ENCODE results near the gene CTDSPL. TPM values are rescaled to one million over a fixed set of nuclear protein-coding genes. Genes with fewer than 3 reads are reported as not detected.

CTDSPL gene
- polyA plus RNA-seq, 3 donors from 2014 or later: 0.87 TPM; not detected in 2

DNA sequence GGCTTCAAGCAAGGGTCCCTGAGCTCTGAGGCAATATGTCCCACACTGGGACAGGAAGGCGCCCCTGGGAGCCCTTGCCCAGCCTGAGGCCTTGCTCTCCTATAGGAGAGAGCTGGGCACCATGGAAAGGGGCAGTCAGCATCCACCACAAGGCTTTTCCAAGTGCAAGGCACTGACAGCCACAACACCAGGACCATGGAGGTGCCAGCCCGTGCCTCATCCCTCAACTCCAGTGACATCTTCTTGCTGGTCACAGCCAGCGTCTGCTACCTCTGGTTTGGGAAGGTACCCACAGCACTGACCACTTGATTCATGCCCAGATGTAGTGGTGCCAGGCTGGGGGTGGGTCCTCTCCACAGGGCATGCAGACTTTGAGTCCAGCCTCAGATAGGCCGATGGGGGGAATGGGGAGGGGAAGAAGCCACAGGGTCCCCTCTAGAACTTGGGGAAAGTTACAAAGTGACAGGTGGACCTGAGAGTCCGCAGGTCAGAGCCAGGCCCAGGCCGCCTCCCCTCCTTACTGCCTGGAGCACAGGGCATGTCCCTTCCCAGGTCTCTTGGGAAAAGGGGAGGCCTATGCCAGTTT is 140.7 kb downstream of the CTDSPL start:
- Mint-ChIP-seq H3K27me3 (ENCODE audit: low read depth in 3 of 3) (peaks cover 0 to 4% (median 1%) of the 10 kb centered on the region in 3 donors), H3K36me3 (peaks cover 0 to 9% (median 0%) of the 10 kb centered on the region in 3 donors), H3K4me1 (peaks cover 21 to 29% of the 10 kb centered on the region in 2 donors), H3K27ac (no peak overlapping the region), H3K9me3 (no peaks in the 10 kb centered on the region), H3K4me3 (no peak overlapping the region)
- DNase-seq: no peak

GRCh38 chr3:38002940-38003339 is 141.3 kb downstream of the CTDSPL start:
- H3K27ac Mint-ChIP-seq: no peak overlapping the region
- H3K27me3 Mint-ChIP-seq (ENCODE audit: low read depth in 3 of 3): peaks cover 0 to 4% (median 1%) of the 10 kb centered on the region in 3 donors
- DNase-seq: no peak
- no peak overlapping the region for H3K4me3 Mint-ChIP-seq
- H3K4me1 Mint-ChIP-seq: peaks cover 21 to 27% of the 10 kb centered on the region in 2 donors
- H3K9me3 Mint-ChIP-seq: no peaks in the 10 kb centered on the region
- peaks cover 0 to 9% (median 0%) of the 10 kb centered on the region in 3 donors for H3K36me3 Mint-ChIP-seq

- Mint-ChIP-seq H3K4me3 (no peak overlapping the region), H3K27me3 (ENCODE audit: low read depth in 3 of 3) (peaks cover 0 to 4% (median 1%) of the 10 kb centered on the region in 3 donors), H3K27ac (peak overlapping the region in 3 of 6 donors; percentile 56 to 80 (median 60)), H3K4me1 (peaks cover 19 to 22% of the 10 kb centered on the region in 2 donors), H3K9me3 (no peaks in the 10 kb centered on the region), H3K36me3 (peaks cover 0 to 9% (median 0%) of the 10 kb centered on the region in 3 donors)
- DNase-seq: peak; percentile 33 to 51 (median 35)
Observed at GRCh38 chr3:38003371-38003816, 141.7 kb downstream of the CTDSPL start.

DNA sequence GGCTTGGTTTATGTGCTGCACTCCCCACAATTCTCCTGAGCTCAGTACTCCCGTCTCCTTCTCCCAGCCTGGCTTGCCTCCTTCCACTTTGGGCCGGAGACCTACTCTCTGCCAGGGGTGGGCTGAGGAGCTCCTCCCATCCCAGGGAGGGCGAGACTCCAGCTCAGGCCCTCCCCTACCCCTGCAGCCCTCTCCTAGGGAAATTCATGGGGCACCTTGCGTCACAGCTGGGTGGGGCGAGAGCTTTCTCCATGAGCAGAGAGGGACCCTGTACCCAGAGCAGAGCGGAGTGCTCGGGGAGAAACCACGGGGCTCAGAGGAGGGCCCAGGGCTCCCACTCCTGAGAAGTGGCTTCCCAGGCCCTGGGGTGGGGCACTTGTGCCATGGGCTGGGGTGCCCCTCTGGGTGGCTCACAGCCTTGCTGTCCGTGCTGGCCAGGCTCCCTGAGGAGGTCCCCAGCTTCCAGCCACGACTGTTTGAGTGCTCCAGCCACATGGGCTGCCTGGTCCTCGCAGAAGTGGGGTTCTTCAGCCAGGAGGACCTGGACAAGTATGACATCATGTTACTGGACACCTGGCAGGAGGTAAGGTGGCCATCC is 142.2 kb downstream of the CTDSPL start:
- H3K4me3 Mint-ChIP-seq: no peak overlapping the region
- DNase-seq: no peak
- peaks cover 0 to 9% (median 0%) of the 10 kb centered on the region in 3 donors for H3K36me3 Mint-ChIP-seq
- no peaks in the 10 kb centered on the region for H3K9me3 Mint-ChIP-seq
- peaks cover 14 to 18% of the 10 kb centered on the region in 2 donors for H3K4me1 Mint-ChIP-seq
- peak overlapping the region in 3 of 6 donors; percentile 67 to 79 (median 69) for H3K27ac Mint-ChIP-seq
- peaks cover 0 to 4% (median 1%) of the 10 kb centered on the region in 3 donors for H3K27me3 Mint-ChIP-seq (ENCODE audit: low read depth in 3 of 3)

DNA sequence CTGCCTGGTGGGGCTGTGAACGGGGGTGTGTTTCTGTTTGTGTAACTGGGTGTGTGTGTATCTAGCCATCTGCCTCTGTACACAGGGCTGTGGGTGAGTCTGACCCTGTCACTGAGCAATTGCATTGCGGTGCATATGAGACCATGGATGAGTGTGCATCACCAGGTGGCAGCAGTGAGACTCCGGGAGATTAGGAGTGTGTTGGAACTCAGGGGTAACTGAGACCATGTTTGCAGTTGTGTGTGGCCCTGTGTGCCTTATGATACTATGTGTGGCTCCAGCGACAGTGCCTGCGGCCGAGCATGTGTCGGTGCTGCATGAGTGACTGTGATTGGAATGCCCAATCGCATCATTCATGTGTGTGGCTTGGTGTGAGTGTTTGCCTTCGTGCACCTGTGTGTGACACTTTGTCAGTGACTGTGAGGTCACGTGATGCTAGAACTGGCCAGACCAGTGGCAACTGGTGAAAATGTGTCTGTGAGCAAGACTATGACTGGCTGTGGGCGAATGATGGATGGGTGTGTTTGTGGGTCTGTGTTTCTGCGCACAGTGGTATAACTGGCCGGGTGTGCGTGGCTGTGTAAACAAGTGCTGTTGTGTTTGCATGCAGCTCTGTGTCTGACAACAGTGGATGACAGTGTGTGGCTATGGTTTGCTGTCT is 142.9 kb downstream of the CTDSPL start:
- Mint-ChIP-seq H3K4me1 (peaks cover 8 to 13% of the 10 kb centered on the region in 2 donors), H3K27ac (peak overlapping the region; percentile 26 to 79 (median 62)), H3K36me3 (peaks cover 0 to 9% (median 0%) of the 10 kb centered on the region in 3 donors), H3K4me3 (no peak overlapping the region), H3K9me3 (no peaks in the 10 kb centered on the region), H3K27me3 (ENCODE audit: low read depth in 3 of 3) (peaks cover 0 to 3% (median 1%) of the 10 kb centered on the region in 3 donors)
- peak; percentile 25 to 48 (median 32) for DNase-seq

- no peak for DNase-seq
- H3K36me3 Mint-ChIP-seq: peaks cover 0 to 9% (median 0%) of the 10 kb centered on the region in 3 donors
- peak overlapping the region in 5 of 6 donors; percentile 1 to 67 (median 31) for H3K27ac Mint-ChIP-seq
- no peaks in the 10 kb centered on the region for H3K9me3 Mint-ChIP-seq
- H3K4me1 Mint-ChIP-seq: peaks cover 8 to 12% of the 10 kb centered on the region in 2 donors
- no peak overlapping the region for H3K4me3 Mint-ChIP-seq
- peaks cover 0 to 1% (median 0%) of the 10 kb centered on the region in 3 donors for H3K27me3 Mint-ChIP-seq (ENCODE audit: low read depth in 3 of 3)
Observed at GRCh38 chr3:38005076-38006020, 143.7 kb downstream of the CTDSPL start.

DNA sequence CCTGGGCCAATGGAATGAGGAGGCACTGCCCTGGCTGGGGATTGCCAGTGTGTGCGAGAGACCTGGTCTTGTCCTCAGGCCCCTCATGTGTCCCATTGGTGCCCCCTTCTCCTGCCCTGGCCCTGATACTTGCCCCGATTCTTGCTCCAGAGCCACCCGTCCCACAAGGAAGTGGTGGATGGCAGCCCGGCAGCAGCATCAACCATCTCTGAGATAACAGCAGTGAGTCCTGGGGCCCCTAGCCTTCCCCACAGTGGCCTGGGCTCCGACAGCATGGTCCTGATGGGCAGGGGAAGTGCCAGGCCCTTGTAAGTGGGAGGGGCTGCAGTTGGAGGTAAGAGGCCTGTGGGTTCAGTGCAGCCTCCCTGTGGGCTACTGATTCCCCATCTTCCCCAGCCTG is 144.4 kb downstream of the CTDSPL start:
- no peak overlapping the region for H3K4me3 Mint-ChIP-seq
- no peak for DNase-seq
- no peak overlapping the region for H3K27ac Mint-ChIP-seq
- H3K36me3 Mint-ChIP-seq: peaks cover 0 to 9% (median 0%) of the 10 kb centered on the region in 3 donors
- H3K27me3 Mint-ChIP-seq (ENCODE audit: low read depth in 3 of 3): no peaks in the 10 kb centered on the region
- peaks cover 8 to 12% of the 10 kb centered on the region in 2 donors for H3K4me1 Mint-ChIP-seq
- no peaks in the 10 kb centered on the region for H3K9me3 Mint-ChIP-seq

- no peaks in the 10 kb centered on the region for H3K9me3 Mint-ChIP-seq
- H3K36me3 Mint-ChIP-seq: peaks cover 0 to 9% (median 0%) of the 10 kb centered on the region in 3 donors
- no peak for DNase-seq
Observed at GRCh38 chr3:38006445-38006995, 144.8 kb downstream of the CTDSPL start.

DNA sequence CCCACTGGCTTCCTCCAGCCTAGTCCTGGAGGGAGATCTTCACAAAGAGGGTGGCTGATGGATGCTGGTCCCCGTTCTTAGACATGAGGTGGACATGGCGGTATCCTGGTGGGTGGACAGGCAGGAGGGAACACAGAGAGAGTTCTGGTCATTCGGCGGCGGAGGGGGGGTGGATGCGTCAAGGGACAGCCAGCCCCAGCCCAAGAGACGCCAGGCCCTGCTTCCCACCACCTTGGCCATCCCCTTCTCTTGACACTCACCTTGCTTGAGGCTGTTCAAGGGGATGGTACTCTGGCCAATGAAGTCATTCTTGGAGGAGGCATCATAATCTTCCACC is 146.0 kb downstream of the CTDSPL start:
- Mint-ChIP-seq H3K4me1 (peaks cover 8 to 12% of the 10 kb centered on the region in 2 donors), H3K4me3 (no peak overlapping the region), H3K27ac (peak overlapping the region in 1 of 6 donors; percentile 56), H3K27me3 (ENCODE audit: low read depth in 3 of 3) (no peaks in the 10 kb centered on the region), H3K9me3 (no peaks in the 10 kb centered on the region), H3K36me3 (peaks cover 0 to 9% (median 0%) of the 10 kb centered on the region in 3 donors)
- no peak for DNase-seq

More at GRCh38 chr3:38006445-38006995, 144.8 kb downstream of the CTDSPL start:
- Mint-ChIP-seq H3K27me3 (ENCODE audit: low read depth in 3 of 3) (no peaks in the 10 kb centered on the region), H3K27ac (no peak overlapping the region), H3K4me3 (no peak overlapping the region), H3K4me1 (peaks cover 8 to 12% of the 10 kb centered on the region in 2 donors)

GRCh38 chr3:38008191-38008701 is 146.6 kb downstream of the CTDSPL start:
- no peaks in the 10 kb centered on the region for H3K9me3 Mint-ChIP-seq
- no peak overlapping the region for H3K27ac Mint-ChIP-seq
- H3K27me3 Mint-ChIP-seq (ENCODE audit: low read depth in 3 of 3): no peaks in the 10 kb centered on the region
- DNase-seq: no peak
- no peak overlapping the region for H3K4me3 Mint-ChIP-seq
- peaks cover 0 to 9% (median 0%) of the 10 kb centered on the region in 3 donors for H3K36me3 Mint-ChIP-seq
- H3K4me1 Mint-ChIP-seq: peaks cover 8 to 12% of the 10 kb centered on the region in 2 donors

DNA sequence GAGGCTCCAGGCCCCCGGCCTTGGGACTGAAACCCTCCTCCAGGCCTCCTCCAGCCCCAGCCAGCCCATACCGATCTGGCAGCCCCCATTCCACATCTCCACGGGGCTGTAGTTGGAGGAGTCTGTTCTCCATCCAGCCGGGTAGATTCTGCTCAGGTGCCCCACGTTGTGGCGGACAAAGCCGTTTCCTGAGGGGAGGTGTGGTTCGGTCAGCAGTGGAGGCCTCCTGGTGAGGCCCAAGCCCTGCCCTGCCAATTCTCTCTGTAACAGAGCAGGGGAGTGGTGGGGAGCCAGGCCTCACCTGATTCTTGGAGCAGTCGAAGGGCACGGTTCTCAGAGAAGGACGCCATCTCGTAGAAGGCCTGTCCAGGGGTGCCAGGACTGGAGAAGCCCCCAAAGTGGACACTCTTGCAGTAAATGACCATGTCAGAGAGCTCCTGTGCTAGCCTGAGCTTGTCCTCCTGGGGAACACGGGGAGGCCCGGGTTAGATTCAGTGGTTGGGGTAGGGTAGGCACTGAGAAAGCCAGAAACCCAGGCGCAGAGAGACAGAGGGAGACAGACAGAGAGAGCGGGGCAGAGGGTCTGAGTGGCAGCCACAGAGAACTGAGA is 147.4 kb downstream of the CTDSPL start:
- no peak for DNase-seq
- H3K9me3 Mint-ChIP-seq: no peaks in the 10 kb centered on the region
- peaks cover 0 to 1% (median 0%) of the 10 kb centered on the region in 3 donors for H3K27me3 Mint-ChIP-seq (ENCODE audit: low read depth in 3 of 3)
- peaks cover 8 to 10% of the 10 kb centered on the region in 2 donors for H3K4me1 Mint-ChIP-seq
- no peak overlapping the region for H3K4me3 Mint-ChIP-seq
- peak overlapping the region in 2 of 6 donors; percentile 19 to 61 for H3K27ac Mint-ChIP-seq
- peaks cover 5 to 10% (median 7%) of the 10 kb centered on the region in 3 donors for H3K36me3 Mint-ChIP-seq

DNA sequence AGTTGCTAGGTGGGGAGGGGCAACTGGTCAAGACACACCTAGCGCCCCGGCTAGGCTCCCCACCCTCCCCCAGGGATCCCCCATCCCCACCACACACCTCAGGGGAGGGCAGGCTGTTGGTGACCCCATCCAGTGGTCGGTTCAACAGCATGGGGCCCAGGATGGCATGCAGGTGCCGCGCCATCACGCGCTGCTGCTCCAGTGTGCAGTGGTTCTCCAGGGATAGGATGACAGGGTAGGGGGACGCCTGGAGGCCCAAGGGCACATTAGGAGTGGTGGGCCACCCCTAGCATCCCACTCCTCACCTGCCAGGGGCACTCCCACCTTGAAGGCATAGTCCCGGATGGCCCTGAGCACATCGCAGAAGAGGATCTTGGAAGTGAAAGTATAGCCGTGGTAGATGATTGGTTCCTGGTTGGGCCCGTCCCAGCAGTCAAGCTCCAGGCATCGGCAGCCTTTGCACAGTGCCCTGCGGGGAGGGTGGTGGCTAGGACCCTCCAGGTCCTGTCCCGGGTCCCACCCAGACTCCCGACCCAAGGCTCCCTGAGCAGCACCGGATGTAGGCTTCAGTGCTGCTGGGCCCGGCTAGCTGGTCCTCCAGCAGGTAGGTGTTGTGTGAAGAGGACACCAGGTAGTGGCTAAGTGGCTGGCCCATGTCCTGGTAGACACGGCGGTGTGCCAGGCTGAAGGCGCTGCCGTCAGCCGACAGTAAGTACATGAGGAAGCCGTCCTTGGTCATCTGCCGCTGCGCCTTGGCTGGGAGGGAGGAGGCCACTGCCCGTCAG is 148.3 kb downstream of the CTDSPL start:
- Mint-ChIP-seq H3K27me3 (ENCODE audit: low read depth in 3 of 3) (peaks cover 0 to 2% (median 0%) of the 10 kb centered on the region in 3 donors), H3K27ac (no peak overlapping the region), H3K36me3 (peaks cover 13 to 16% (median 14%) of the 10 kb centered on the region in 3 donors), H3K9me3 (no peaks in the 10 kb centered on the region), H3K4me3 (no peak overlapping the region), H3K4me1 (peaks cover 0 to 3% of the 10 kb centered on the region in 2 donors)
- no peak for DNase-seq
